Keratinocyte (primary cell): ENCODE measurements around the gene SYCN. TPM values are rescaled to one million over a fixed set of nuclear protein-coding genes. Genes with fewer than 3 reads are reported as not detected.

Experiments
- DNase-seq: peaks from one replicate; pipeline ENCODE4 v3.0.0-alpha.2; 2011; ENCODE audit warnings: low read depth, missing footprints, low spot score
- FAIRE-seq: peaks from 2 replicates; lab custom pipeline; 2011; peaks lifted over from hg19 to GRCh38; lab: Jason Lieb, UNC
- H2AFZ ChIP-seq: 2 replicates; pipeline ENCODE4 v1.6.0; 2012; ENCODE audit warnings: low read length, control low read depth, inconsistent platforms; ENCODE audit not compliant: control insufficient read depth
- H3K27ac ChIP-seq: 2 replicates; pipeline ENCODE4 v1.5.1; 2011; ENCODE audit warnings: low read length; ENCODE audit not compliant: control insufficient read depth, insufficient read depth
- H3K27me3 ChIP-seq: 3 replicates; pipeline ENCODE4 v1.6.0; 2011; ENCODE audit warnings: low read length; ENCODE audit not compliant: control insufficient read depth, insufficient read depth; ENCODE audit errors: extremely low read depth
- H3K36me3 ChIP-seq, 2 experiments: 2 replicates in 1 of 2; 3 replicates in 1 of 2; pipeline ENCODE4 v1.5.1; 2011; ENCODE audit warnings: low read length in 2 of 2, mild to moderate bottlenecking in 1 of 2; ENCODE audit not compliant: control insufficient read depth in 2 of 2, insufficient read depth in 2 of 2; ENCODE audit errors: extremely low read depth in 1 of 2
- H3K4me1 ChIP-seq: 3 replicates; pipeline ENCODE4 v1.5.1; 2011; ENCODE audit warnings: low read length; ENCODE audit not compliant: control insufficient read depth, insufficient read depth; ENCODE audit errors: extremely low read depth
- H3K4me2 ChIP-seq: 3 replicates; pipeline ENCODE4 v1.6.0; 2011; ENCODE audit warnings: low read depth, low read length; ENCODE audit not compliant: control insufficient read depth, insufficient read depth; ENCODE audit errors: extremely low read depth
- H3K4me3 ChIP-seq, 3 experiments: fragments of 200-600 bp in 1 of 3; sonication (generic) in 1 of 3; 2 replicates in 2 of 3; 3 replicates in 1 of 3; pipeline ENCODE4 v1.5.1; 2011 to 2016; ENCODE audit warnings: low read length in 3 of 3, mild to moderate bottlenecking in 3 of 3, control low read depth in 2 of 3, inconsistent platforms in 1 of 3, low read depth in 1 of 3, mixed read lengths in 1 of 3, mixed run types in 1 of 3, moderate library complexity in 1 of 3; ENCODE audit not compliant: control insufficient read depth in 2 of 3, insufficient read depth in 2 of 3; ENCODE audit errors: extremely low read depth in 1 of 3
- H3K79me2 ChIP-seq: 2 replicates; pipeline ENCODE4 v1.6.0; 2012; ENCODE audit warnings: low read length; ENCODE audit not compliant: control insufficient read depth, insufficient read depth
- H3K9ac ChIP-seq: 3 replicates; pipeline ENCODE4 v1.6.0; 2011; ENCODE audit warnings: low read length; ENCODE audit not compliant: control insufficient read depth, insufficient read depth; ENCODE audit errors: extremely low read depth
- H3K9me1 ChIP-seq: 3 replicates; pipeline ENCODE4 v1.6.0; 2011; ENCODE audit warnings: low read length; ENCODE audit not compliant: control insufficient read depth, insufficient read depth; ENCODE audit errors: extremely low read depth
- H3K9me3 ChIP-seq: 2 replicates; pipeline ENCODE4 v1.5.1; 2012; ENCODE audit warnings: low read depth, low read length; ENCODE audit not compliant: control insufficient read depth
- H4K20me1 ChIP-seq: 3 replicates; pipeline ENCODE4 v1.6.0; 2011; ENCODE audit warnings: low read length; ENCODE audit not compliant: control insufficient read depth, insufficient read depth; ENCODE audit errors: extremely low read depth
- CTCF ChIP-seq, 3 experiments: IDR thresholded peaks in 1 of 3; conservative IDR thresholded peaks in 1 of 3; optimal IDR thresholded peaks in 1 of 3; 2 replicates in 2 of 3; 3 replicates in 1 of 3; pipeline versions ENCODE3 to v1.5.1; 2011; ENCODE audit warnings: low read length in 3 of 3, mild to moderate bottlenecking in 3 of 3, moderate library complexity in 2 of 3, control low read depth in 1 of 3, inconsistent platforms in 1 of 3; ENCODE audit not compliant: insufficient read depth in 2 of 3; ENCODE audit errors: extremely low read depth in 1 of 3
- EZH2 ChIP-seq: IDR thresholded peaks from one replicate; pipeline ENCODE4 v1.6.1; 2012; ENCODE audit warnings: inconsistent platforms, mild to moderate bottlenecking, low read length, moderate library complexity
- dilution Hi-C: fragments of 300-500 bp; cut with MboI; formaldehyde crosslinking; loops from one replicate; pipeline ENCODE4 v1.7.0; 2020; ENCODE audit warnings: low sequenced_read_pairs; ENCODE audit not compliant: extremely low pct_ligation_motif_present
- polyA plus RNA-seq, 5 experiments: library from polyadenylated mRNA; depleted of rRNA in 3 of 5; stranded (reverse) in 3 of 5; stranded (forward) in 1 of 5; unstranded in 1 of 5; fragments of >200 nt; gene quantifications; 1 replicate in 1 of 5; 2 replicates in 3 of 5; 3 replicates in 1 of 5; pipeline versions ENCODE4 v1.2.1 to v1.2.3, GENCODE V29; 2011 to 2012; ENCODE audit warnings: missing spikeins in 2 of 5, low read depth in 1 of 5, low replicate concordance in 1 of 5

The SYCN gene
- polyA plus RNA-seq, 1 donor (not counting 4 experiments of a cell fraction or from before 2014, with no cell fraction given), result not detected

- peaks cover 10% of the 10 kb centered on the region for H3K27me3 ChIP-seq
- no peaks in the 10 kb centered on the region for H3K36me3 ChIP-seq
- H3K9ac ChIP-seq, result no peak overlapping the region
- no peak overlapping the region for H3K27ac ChIP-seq
- no peak for TF ChIP-seq EZH2
- TF ChIP-seq CTCF (optimal IDR thresholded peaks at IDR 0.05 in 1 of 3, IDR thresholded peaks at IDR 0.05 in 1 of 3, conservative IDR thresholded peaks at IDR 0.05 in 1 of 3; ENCODE audit: extremely low read depth in 1 of 3, insufficient read depth in 2 of 3, low read length in 3 of 3), result no peak
- H3K9me3 ChIP-seq, result no peaks in the 10 kb centered on the region
- DNase-seq (no peak), FAIRE-seq (no peak)
- no peaks in the 10 kb centered on the region for H4K20me1 ChIP-seq
- no peak overlapping the region for H3K4me3 ChIP-seq
- H3K9me1 ChIP-seq, result no peaks in the 10 kb centered on the region
- H2AFZ ChIP-seq, result no peak overlapping the region
- H3K4me2 ChIP-seq, result no peak overlapping the region
- dilution Hi-C loops, result no loop called here
- no peaks in the 10 kb centered on the region for H3K79me2 ChIP-seq
- H3K4me1 ChIP-seq, result no peaks in the 10 kb centered on the region
Observed at GRCh38 chr19:39209196-39209595, 5.1 kb upstream of the SYCN start.

DNA sequence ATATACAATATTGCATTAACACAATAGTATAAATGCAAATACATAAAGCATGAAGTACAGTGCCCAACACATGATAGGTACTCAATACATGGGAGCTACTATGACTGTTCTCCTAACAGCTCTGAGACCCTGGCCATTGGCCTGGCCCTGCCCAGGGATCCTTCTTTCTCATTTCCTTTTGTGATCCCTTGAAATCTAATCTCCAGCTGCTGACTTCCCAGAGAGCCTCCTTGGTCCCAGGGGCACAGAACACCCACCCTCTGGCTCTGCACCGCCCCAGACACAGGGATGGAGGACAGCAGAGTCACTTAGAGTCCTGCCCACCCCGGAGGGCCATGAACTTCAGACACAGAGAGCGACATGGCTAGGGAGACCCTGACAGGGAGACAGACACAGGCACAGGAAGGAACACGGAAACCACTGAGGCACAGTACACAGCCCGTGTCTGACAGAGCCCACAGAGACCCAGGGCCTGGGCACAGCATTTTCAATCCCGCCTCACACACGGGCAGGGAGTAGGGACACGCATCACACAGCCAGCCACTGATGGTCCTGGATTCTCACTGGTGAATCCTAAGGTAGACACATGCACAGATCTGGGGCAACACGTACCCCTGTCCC, 4.2 kb upstream of the SYCN start:
- Histone ChIP-seq H4K20me1 (no peaks in the 10 kb centered on the region), H2AFZ (no peak overlapping the region), H3K9me3 (no peaks in the 10 kb centered on the region), H3K9me1 (no peaks in the 10 kb centered on the region), H3K4me1 (no peaks in the 10 kb centered on the region), H3K27me3 (peaks cover 20% of the 10 kb centered on the region), H3K4me3 (no peak overlapping the region), H3K36me3 (no peaks in the 10 kb centered on the region), H3K27ac (no peak overlapping the region), H3K4me2 (no peak overlapping the region), H3K9ac (no peak overlapping the region), H3K79me2 (no peaks in the 10 kb centered on the region)
- no peak for TF ChIP-seq CTCF (optimal IDR thresholded peaks at IDR 0.05 in 1 of 3, IDR thresholded peaks at IDR 0.05 in 1 of 3, conservative IDR thresholded peaks at IDR 0.05 in 1 of 3; ENCODE audit: extremely low read depth in 1 of 3, insufficient read depth in 2 of 3, low read length in 3 of 3)
- TF ChIP-seq EZH2, result no peak
- no peak for DNase-seq
- FAIRE-seq, result no peak
- dilution Hi-C loops, result no loop called here
